Measurements from ENCODE around the gene OR4D6. TPM values are rescaled to one million over a fixed set of nuclear protein-coding genes. Genes with fewer than 3 reads are reported as not detected.
"Not testable (repeated sequence)": the region's sequence is repeated elsewhere in the genome, so short reads cannot be mapped to it uniquely, and the experiment has no call there.

OR4D6 gene
- total and polyA plus RNA-seq, 2 donors (not counting 3 experiments of a cell fraction or from before 2014, with no cell fraction given) = not detected

- FAIRE-seq (no peak), DNase-seq (ENCODE audit: low read depth, low spot score) (no peak)
- Histone ChIP-seq H3K9me1 (replicated peaks; ENCODE audit: control insufficient read depth, extremely low read depth, insufficient read depth, low read length) (no peaks in the 10 kb centered on the region), H3K27me3 (ENCODE audit: control insufficient read depth in 2 of 2, insufficient read depth in 2 of 2, low read length in 2 of 2) (no peaks in the 10 kb centered on the region), H3K9ac (replicated peaks; ENCODE audit: extremely low read depth, insufficient read depth, low read length) (no peak overlapping the region), H3K4me3 (replicated peaks in 1 of 3; ENCODE audit: insufficient read depth in 1 of 3, low read depth in 1 of 3, low read length in 3 of 3) (no peak overlapping the region), H3K4me2 (ENCODE audit: insufficient read depth, low read length) (no peak overlapping the region), H3K36me3 (ENCODE audit: control insufficient read depth in 2 of 2, extremely low read depth in 1 of 2, insufficient read depth in 2 of 2, low read length in 2 of 2) (no peaks in the 10 kb centered on the region), H4K20me1 (replicated peaks; ENCODE audit: control insufficient read depth, extremely low read depth, insufficient read depth, low read length) (no peaks in the 10 kb centered on the region), H3K9me3 (replicated peaks; ENCODE audit: control insufficient read depth, insufficient read depth, low read length) (no peaks in the 10 kb centered on the region), H3K4me1 (ENCODE audit: control insufficient read depth, extremely low read depth, insufficient read depth, low read length) (no peaks in the 10 kb centered on the region), H3K79me2 (ENCODE audit: control insufficient read depth, insufficient read depth, low read length) (no peaks in the 10 kb centered on the region), H2AFZ (ENCODE audit: low read depth, low read length) (no peak overlapping the region), H3K27ac (ENCODE audit: insufficient read depth, low read depth, low read length) (no peak overlapping the region)
- dilution Hi-C loops (cut with MboI; ENCODE audit: extremely low pct_ligation_motif_present, low sequenced_read_pairs) (no loop called here), intact Hi-C loops (cut with micrococcal nuclease) (loop anchor here (10.0 kb wide), 1 partner anchor 247 kb away; no protein-coding TSS in a partner anchor)
- TF ChIP-seq, protein P1, sequence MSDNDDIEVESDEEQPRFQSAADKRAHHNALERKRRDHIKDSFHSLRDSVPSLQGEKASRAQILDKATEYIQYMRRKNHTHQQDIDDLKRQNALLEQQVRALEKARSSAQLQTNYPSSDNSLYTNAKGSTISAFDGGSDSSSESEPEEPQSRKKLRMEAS (IDR thresholded peaks at IDR 0.05; ENCODE audit: insufficient read depth, insufficient read length) = no peak
- TF ChIP-seq GATA2 (IDR thresholded peaks at IDR 0.05; ENCODE audit: insufficient read depth, insufficient read length, low read depth, low read length) (no peak), JUN (IDR thresholded peaks at IDR 0.05; ENCODE audit: borderline replicate concordance, insufficient read depth, insufficient read length, low read depth) (no peak), FOS (IDR thresholded peaks at IDR 0.05; ENCODE audit: borderline replicate concordance, insufficient read depth, low read length) (no peak), POLR2AphosphoS5 (IDR thresholded peaks at IDR 0.05; ENCODE audit: insufficient read depth, low read depth, low read length) (no peak), EZH2 (IDR thresholded peaks at IDR 0.05; ENCODE audit: borderline replicate concordance, low read depth, low read length, severe bottlenecking) (no peak), MYC (IDR thresholded peaks at IDR 0.05; ENCODE audit: low read depth, low read length) (no peak), POLR2A (IDR thresholded peaks at IDR 0.05; ENCODE audit: low read depth, low read length) (no peak)
- TF ChIP-seq, protein P2, sequence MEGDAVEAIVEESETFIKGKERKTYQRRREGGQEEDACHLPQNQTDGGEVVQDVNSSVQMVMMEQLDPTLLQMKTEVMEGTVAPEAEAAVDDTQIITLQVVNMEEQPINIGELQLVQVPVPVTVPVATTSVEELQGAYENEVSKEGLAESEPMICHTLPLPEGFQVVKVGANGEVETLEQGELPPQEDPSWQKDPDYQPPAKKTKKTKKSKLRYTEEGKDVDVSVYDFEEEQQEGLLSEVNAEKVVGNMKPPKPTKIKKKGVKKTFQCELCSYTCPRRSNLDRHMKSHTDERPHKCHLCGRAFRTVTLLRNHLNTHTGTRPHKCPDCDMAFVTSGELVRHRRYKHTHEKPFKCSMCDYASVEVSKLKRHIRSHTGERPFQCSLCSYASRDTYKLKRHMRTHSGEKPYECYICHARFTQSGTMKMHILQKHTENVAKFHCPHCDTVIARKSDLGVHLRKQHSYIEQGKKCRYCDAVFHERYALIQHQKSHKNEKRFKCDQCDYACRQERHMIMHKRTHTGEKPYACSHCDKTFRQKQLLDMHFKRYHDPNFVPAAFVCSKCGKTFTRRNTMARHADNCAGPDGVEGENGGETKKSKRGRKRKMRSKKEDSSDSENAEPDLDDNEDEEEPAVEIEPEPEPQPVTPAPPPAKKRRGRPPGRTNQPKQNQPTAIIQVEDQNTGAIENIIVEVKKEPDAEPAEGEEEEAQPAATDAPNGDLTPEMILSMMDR (IDR thresholded peaks at IDR 0.05; ENCODE audit: extremely low read depth in 1 of 2, insufficient read depth in 1 of 2, low read depth in 1 of 2, low read length in 2 of 2) = no peak
- ChIA-PET CTCF (no interaction called here), POLR2A (no interaction called here)
- BruUV-seq (replicated peaks) = no TSS peak
Measured at GRCh38 chr11:59437770-59438169, 19.0 kb upstream of the OR4D6 start.

- BruUV-seq (replicated peaks) = not testable (repeated sequence)
Measured at GRCh38 chr11:59445624-59446023, 11.1 kb upstream of the OR4D6 start.

More at GRCh38 chr11:59445624-59446023, 11.1 kb upstream of the OR4D6 start:
- POLR2A ChIA-PET; H3K4me2 ChIP-seq (ENCODE audit: insufficient read depth, low read length); H3K9me1 ChIP-seq (replicated peaks; ENCODE audit: control insufficient read depth, extremely low read depth, insufficient read depth, low read length); H3K4me1 ChIP-seq (ENCODE audit: control insufficient read depth, extremely low read depth, insufficient read depth, low read length); H3K9me3 ChIP-seq (replicated peaks; ENCODE audit: control insufficient read depth, insufficient read depth, low read length); CTCF ChIA-PET; dilution Hi-C loops (cut with MboI; ENCODE audit: extremely low pct_ligation_motif_present, low sequenced_read_pairs); H3K79me2 ChIP-seq (ENCODE audit: control insufficient read depth, insufficient read depth, low read length); H3K36me3 ChIP-seq (ENCODE audit: control insufficient read depth in 2 of 2, extremely low read depth in 1 of 2, insufficient read depth in 2 of 2, low read length in 2 of 2); intact Hi-C loops (cut with micrococcal nuclease); H4K20me1 ChIP-seq (replicated peaks; ENCODE audit: control insufficient read depth, extremely low read depth, insufficient read depth, low read length); H2AFZ ChIP-seq (ENCODE audit: low read depth, low read length); H3K9ac ChIP-seq (replicated peaks; ENCODE audit: extremely low read depth, insufficient read depth, low read length); H3K27me3 ChIP-seq (ENCODE audit: control insufficient read depth in 2 of 2, insufficient read depth in 2 of 2, low read length in 2 of 2); DNase-seq (ENCODE audit: low read depth, low spot score); H3K4me3 ChIP-seq (replicated peaks in 1 of 3; ENCODE audit: insufficient read depth in 1 of 3, low read depth in 1 of 3, low read length in 3 of 3); H3K27ac ChIP-seq (ENCODE audit: insufficient read depth, low read depth, low read length); FAIRE-seq: not testable (repeated sequence)
